Liver (tissue), 9 donors: ENCODE data around the gene TEX2. TPM values are rescaled to one million over a fixed set of nuclear protein-coding genes. Genes with fewer than 3 reads are reported as not detected.

Source experiments
- DNase-seq: peaks from one replicate; pipeline ENCODE4 v3.0.0-alpha.2; 2017; ENCODE audit warnings: low spot score
- H3K27ac ChIP-seq, 2 donors: one replicate each; pipeline ENCODE4 v1.7.0; 2013; ENCODE audit warnings: inconsistent platforms in 2 of 2, low read length in 2 of 2, control low read depth in 1 of 2, low read depth in 1 of 2, mild to moderate bottlenecking in 1 of 2
- H3K27me3 ChIP-seq, 4 donors: one replicate each; pipeline versions ENCODE4 v1.6.1 to v1.7.0; 2013; ENCODE audit warnings: low read length in 3 of 4, inconsistent platforms in 1 of 4, mild to moderate bottlenecking in 1 of 4, moderate library complexity in 1 of 4; ENCODE audit not compliant: control insufficient read depth in 4 of 4, insufficient read depth in 4 of 4
- H3K36me3 ChIP-seq, 4 donors: one replicate each; pipeline versions ENCODE4 v1.6.1 to v1.7.0; 2013; ENCODE audit warnings: low read length in 3 of 4, mild to moderate bottlenecking in 3 of 4, low read depth in 1 of 4, moderate library complexity in 1 of 4; ENCODE audit not compliant: control insufficient read depth in 4 of 4, insufficient read depth in 3 of 4
- H3K4me1 ChIP-seq, 4 donors: one replicate each; pipeline versions ENCODE4 v1.6.1 to v1.7.0; 2013; ENCODE audit warnings: low read length in 3 of 4, mild to moderate bottlenecking in 3 of 4, moderate library complexity in 1 of 4; ENCODE audit not compliant: control insufficient read depth in 4 of 4, insufficient read depth in 4 of 4
- H3K4me3 ChIP-seq, 3 donors: one replicate each; pipeline versions ENCODE4 v1.6.1 to v1.7.0; 2013; ENCODE audit warnings: low read length in 3 of 3, control low read depth in 1 of 3, low read depth in 1 of 3, mild to moderate bottlenecking in 1 of 3
- H3K9ac ChIP-seq, 2 donors: one replicate each; pipeline ENCODE4 v1.7.0; 2013; ENCODE audit warnings: low read length in 2 of 2, mild to moderate bottlenecking in 2 of 2, moderate library complexity in 2 of 2, control low read depth in 1 of 2, low read depth in 1 of 2
- H3K9me3 ChIP-seq, 4 donors: one replicate each; pipeline versions ENCODE4 v1.6.1 to v1.7.0; 2013; ENCODE audit warnings: low read length in 3 of 4; ENCODE audit not compliant: control insufficient read depth in 4 of 4
- ATF3 ChIP-seq: IDR thresholded peaks from 2 replicates; pipeline ENCODE4 v1.6.1; 2016; ENCODE audit warnings: antibody characterized with exemption
- CTCF ChIP-seq: fragments of 150-350 bp; IDR thresholded peaks from 2 replicates; pipeline ENCODE4 v1.5.1; 2017; ENCODE audit warnings: improper control_type of control experiment, low read depth, low read length; ENCODE audit not compliant: missing input control
- FOXA1 ChIP-seq: IDR thresholded peaks from 2 replicates; pipeline ENCODE4 v1.6.1; 2016; ENCODE audit warnings: antibody characterized with exemption
- FOXA2 ChIP-seq: IDR thresholded peaks from 2 replicates; pipeline ENCODE4 v1.6.1; 2016; ENCODE audit warnings: antibody characterized with exemption
- GABPA ChIP-seq, 2 donors: IDR thresholded peaks in 1 of 2; conservative IDR thresholded peaks in 1 of 2; 2 replicates each; pipeline ENCODE4 v1.6.1; 2016; ENCODE audit warnings: antibody characterized with exemption in 2 of 2, mild to moderate bottlenecking in 1 of 2, moderate library complexity in 1 of 2
- HNF4A ChIP-seq, 2 donors: conservative IDR thresholded peaks; 2 replicates each; pipeline ENCODE4 v1.6.1; 2016; ENCODE audit warnings: antibody characterized with exemption in 2 of 2, mild to moderate bottlenecking in 2 of 2
- HNF4G ChIP-seq: IDR thresholded peaks from 2 replicates; pipeline ENCODE4 v1.6.1; 2016; ENCODE audit warnings: antibody characterized with exemption
- JUND ChIP-seq, 2 donors: IDR thresholded peaks; 2 replicates each; pipeline ENCODE4 v1.6.1; 2016; ENCODE audit warnings: antibody characterized with exemption in 2 of 2
- MAX ChIP-seq: IDR thresholded peaks from 2 replicates; pipeline ENCODE4 v1.6.1; 2016; ENCODE audit warnings: antibody characterized with exemption
- NR2F2 ChIP-seq: IDR thresholded peaks from 2 replicates; pipeline ENCODE4 v1.6.1; 2016; ENCODE audit warnings: antibody characterized with exemption
- RAD21 ChIP-seq, 2 donors: IDR thresholded peaks; 2 replicates each; pipeline ENCODE4 v1.6.1; 2016; ENCODE audit warnings: antibody characterized with exemption in 2 of 2, mild to moderate bottlenecking in 2 of 2
- REST ChIP-seq: IDR thresholded peaks from 2 replicates; pipeline ENCODE4 v1.6.1; 2016; ENCODE audit warnings: antibody characterized with exemption, mild to moderate bottlenecking
- RXRA ChIP-seq, 2 donors: IDR thresholded peaks; 2 replicates each; pipeline ENCODE4 v1.6.1; 2017 to 2018; ENCODE audit warnings: antibody characterized with exemption in 2 of 2, mild to moderate bottlenecking in 1 of 2
- SP1 ChIP-seq: IDR thresholded peaks from 2 replicates; pipeline ENCODE4 v1.6.1; 2018; ENCODE audit warnings: antibody characterized with exemption, mild to moderate bottlenecking
- TAF1 ChIP-seq: conservative IDR thresholded peaks from 2 replicates; pipeline ENCODE4 v1.6.1; 2016; ENCODE audit warnings: antibody characterized with exemption, mild to moderate bottlenecking
- YY1 ChIP-seq: IDR thresholded peaks from 2 replicates; pipeline ENCODE4 v1.6.1; 2016; ENCODE audit warnings: antibody characterized with exemption, mild to moderate bottlenecking
- ZBTB33 ChIP-seq: IDR thresholded peaks from 2 replicates; pipeline ENCODE4 v1.6.1; 2016; ENCODE audit warnings: antibody characterized with exemption
- WGBS: extraction: QIAGEN DNeasy Blood & Tissue Kit; methylation state at CpG from one replicate; pipeline ENCODE4 v1.1.7; 2013; 5-methylcytosine and 5-hydroxymethylcytosine counted together
- polyA plus RNA-seq, 2 donors: library from polyadenylated mRNA; stranded (reverse) in 1 of 2; unstranded in 1 of 2; fragments of 200-250 nt in 1 of 2; fragments of >200 nt in 1 of 2; fragmentation: Nextera tagmentation in 1 of 2; extraction: Ambion mirVana in 1 of 2; gene quantifications; one replicate each; pipeline versions ENCODE4 v1.2.1 to v1.2.3, GENCODE V29; 2013 to 2015
- total RNA-seq, 2 donors: library from RNA; depleted of rRNA; stranded (reverse); fragments of >200 nt; gene quantifications; one replicate each; pipeline ENCODE4 v1.2.3, GENCODE V29; 2014
- donor health status: healthy.
- donor health status: healthy.
- donor health status: healthy.
- donor health status: healthy.
- donor health status: healthy.

The TEX2 gene
- total and polyA plus RNA-seq, 4 donors, result 15.9 to 39.8 (median 28.2) TPM

GRCh38 chr17:64157669-64158180 lies 105.3 kb downstream of the TEX2 start (continued):
- TF ChIP-seq HNF4A (conservative IDR thresholded peaks at IDR 0.05), result no peak
- TF ChIP-seq ATF3, result no peak
- no peak for TF ChIP-seq ZBTB33
- TF ChIP-seq SP1, result no peak
- TF ChIP-seq JUND (IDR thresholded peaks at IDR 0.05), result no peak
- TF ChIP-seq YY1, result no peak
- TF ChIP-seq GABPA (IDR thresholded peaks at IDR 0.05 in 1 of 2, conservative IDR thresholded peaks at IDR 0.05 in 1 of 2), result no peak
- TF ChIP-seq TAF1, result no peak

- H3K4me1 ChIP-seq, result peaks cover 22 to 56% (median 45%) of the 10 kb centered on the region in 4 donors
- TF ChIP-seq CTCF (no peak), YY1 (no peak)
- H3K4me3 ChIP-seq, result no peak overlapping the region
- no peak for DNase-seq
- no peak overlapping the region for H3K9ac ChIP-seq
- H3K36me3 ChIP-seq, result peaks cover 4 to 15% (median 8%) of the 10 kb centered on the region in 4 donors
- WGBS, result 43% methylated on average over 2 of the region's 2 CpGs
- H3K27me3 ChIP-seq, result no peaks in the 10 kb centered on the region
- peak overlapping the region; percentile 72 to 81 for H3K27ac ChIP-seq
- no peaks in the 10 kb centered on the region for H3K9me3 ChIP-seq
Observed at GRCh38 chr17:64156670-64157069, 106.4 kb downstream of the TEX2 start.

GRCh38 chr17:64155751-64156544 lies 107.1 kb downstream of the TEX2 start:
- peak overlapping the region; percentile 72 to 81 for H3K27ac ChIP-seq
- no peak overlapping the region for H3K4me3 ChIP-seq
- no peaks in the 10 kb centered on the region for H3K9me3 ChIP-seq
- H3K27me3 ChIP-seq, result no peaks in the 10 kb centered on the region
- H3K9ac ChIP-seq, result peak overlapping the region in 1 of 2 donors; percentile 16
- WGBS, result 41% methylated on average over 11 of the region's 11 CpGs
- H3K4me1 ChIP-seq, result peaks cover 22 to 63% (median 51%) of the 10 kb centered on the region in 4 donors
- DNase-seq, result no peak
- H3K36me3 ChIP-seq, result peaks cover 4 to 15% (median 8%) of the 10 kb centered on the region in 4 donors
- TF ChIP-seq TAF1, result peak; percentile 75
- peak; percentile 44 for TF ChIP-seq FOXA2
- TF ChIP-seq REST, result peak; percentile 87
- no peak for TF ChIP-seq FOXA1
- TF ChIP-seq MAX, result peak; percentile 78
- TF ChIP-seq HNF4G, result peak; percentile 83
- no peak for TF ChIP-seq NR2F2
- peak; percentile 89 to 90 for TF ChIP-seq HNF4A (conservative IDR thresholded peaks at IDR 0.05)
- peak; percentile 86 to 87 for TF ChIP-seq RXRA (IDR thresholded peaks at IDR 0.05)
- peak in 1 of 2 donors; percentile 63 for TF ChIP-seq JUND (IDR thresholded peaks at IDR 0.05)
- peak; percentile 72 for TF ChIP-seq YY1
- TF ChIP-seq GABPA (IDR thresholded peaks at IDR 0.05 in 1 of 2, conservative IDR thresholded peaks at IDR 0.05 in 1 of 2), result peak in 1 of 2 donors; percentile 8
- no peak for TF ChIP-seq ATF3
- TF ChIP-seq SP1, result peak; percentile 97
- TF ChIP-seq RAD21 (IDR thresholded peaks at IDR 0.05), result peak; percentile 66 to 72
- no peak for TF ChIP-seq CTCF
